ENCODE results near the gene CCDC138. TPM values are rescaled to one million over a fixed set of nuclear protein-coding genes. Genes with fewer than 3 reads are reported as not detected.

CCDC138 gene
- total RNA-seq, 1 donor from 2014 or later = 6.1 TPM

DNA sequence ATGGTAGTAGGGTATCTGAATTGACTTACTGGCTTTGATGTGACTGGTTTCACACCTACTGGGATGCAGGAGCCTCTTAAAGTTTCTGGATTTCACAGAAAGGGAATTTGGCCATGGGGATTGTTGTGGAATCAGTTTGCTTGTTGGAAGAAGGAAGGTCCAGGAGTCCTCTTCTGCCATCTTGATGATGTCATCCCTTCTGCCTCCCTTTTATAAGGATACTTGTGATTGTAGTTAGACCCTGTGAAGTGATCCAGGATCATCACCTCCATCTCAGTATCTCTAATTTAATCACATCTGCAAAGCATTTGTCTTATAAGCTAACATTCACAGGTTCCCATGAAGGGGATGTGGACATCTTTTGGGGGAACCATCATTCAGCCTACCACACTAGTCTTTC, 79.5 kb downstream of the CCDC138 start:
- DNase-seq (ENCODE audit: low read depth) (no peak), FAIRE-seq (no peak)
- H3K27ac Mint-ChIP-seq (ENCODE audit: unreplicated experiment) = no peak overlapping the region
- H3K9me3 ChIP-seq (ENCODE audit: insufficient read depth, low read depth, low read length) = no peaks in the 10 kb centered on the region
- H3K9me3 Mint-ChIP-seq (ENCODE audit: unreplicated experiment) = peaks cover 8% of the 10 kb centered on the region
- H3K27me3 Mint-ChIP-seq (ENCODE audit: low read depth, unreplicated experiment) = no peaks in the 10 kb centered on the region
- H3K36me3 Mint-ChIP-seq (ENCODE audit: low read depth, unreplicated experiment) = peaks cover 14% of the 10 kb centered on the region
- no peak for TF ChIP-seq EZH2 (IDR thresholded peaks at IDR 0.05; ENCODE audit: insufficient read depth, low read length)
- TF ChIP-seq, protein P1, sequence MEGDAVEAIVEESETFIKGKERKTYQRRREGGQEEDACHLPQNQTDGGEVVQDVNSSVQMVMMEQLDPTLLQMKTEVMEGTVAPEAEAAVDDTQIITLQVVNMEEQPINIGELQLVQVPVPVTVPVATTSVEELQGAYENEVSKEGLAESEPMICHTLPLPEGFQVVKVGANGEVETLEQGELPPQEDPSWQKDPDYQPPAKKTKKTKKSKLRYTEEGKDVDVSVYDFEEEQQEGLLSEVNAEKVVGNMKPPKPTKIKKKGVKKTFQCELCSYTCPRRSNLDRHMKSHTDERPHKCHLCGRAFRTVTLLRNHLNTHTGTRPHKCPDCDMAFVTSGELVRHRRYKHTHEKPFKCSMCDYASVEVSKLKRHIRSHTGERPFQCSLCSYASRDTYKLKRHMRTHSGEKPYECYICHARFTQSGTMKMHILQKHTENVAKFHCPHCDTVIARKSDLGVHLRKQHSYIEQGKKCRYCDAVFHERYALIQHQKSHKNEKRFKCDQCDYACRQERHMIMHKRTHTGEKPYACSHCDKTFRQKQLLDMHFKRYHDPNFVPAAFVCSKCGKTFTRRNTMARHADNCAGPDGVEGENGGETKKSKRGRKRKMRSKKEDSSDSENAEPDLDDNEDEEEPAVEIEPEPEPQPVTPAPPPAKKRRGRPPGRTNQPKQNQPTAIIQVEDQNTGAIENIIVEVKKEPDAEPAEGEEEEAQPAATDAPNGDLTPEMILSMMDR (IDR thresholded peaks at IDR 0.05; ENCODE audit: insufficient read depth, low read depth, low read length) = no peak
- H3K79me2 ChIP-seq (ENCODE audit: insufficient read depth, low read length) = no peaks in the 10 kb centered on the region
- no peak overlapping the region for H3K4me3 ChIP-seq (ENCODE audit: insufficient read depth, low read depth, low read length)
- H3K4me2 ChIP-seq (ENCODE audit: low read length) = no peak overlapping the region
- no peak overlapping the region for H3K9ac ChIP-seq (ENCODE audit: low read length)
- no peaks in the 10 kb centered on the region for H3K4me1 Mint-ChIP-seq (ENCODE audit: low read depth, unreplicated experiment)
- no peaks in the 10 kb centered on the region for H3K27me3 ChIP-seq (ENCODE audit: insufficient read depth, low read length)
- no peaks in the 10 kb centered on the region for H4K20me1 ChIP-seq (ENCODE audit: insufficient read depth, low read length)
- no peak overlapping the region for H3K27ac ChIP-seq (ENCODE audit: low read depth, low read length)
- H3K36me3 ChIP-seq (ENCODE audit: insufficient read depth, low read length) = peaks cover 3% of the 10 kb centered on the region
- H3K4me1 ChIP-seq (ENCODE audit: insufficient read depth, low read length) = no peaks in the 10 kb centered on the region
- H2AFZ ChIP-seq (ENCODE audit: low read depth, low read length) = no peak overlapping the region
- H3K4me3 Mint-ChIP-seq (ENCODE audit: unreplicated experiment) = no peak overlapping the region

DNA sequence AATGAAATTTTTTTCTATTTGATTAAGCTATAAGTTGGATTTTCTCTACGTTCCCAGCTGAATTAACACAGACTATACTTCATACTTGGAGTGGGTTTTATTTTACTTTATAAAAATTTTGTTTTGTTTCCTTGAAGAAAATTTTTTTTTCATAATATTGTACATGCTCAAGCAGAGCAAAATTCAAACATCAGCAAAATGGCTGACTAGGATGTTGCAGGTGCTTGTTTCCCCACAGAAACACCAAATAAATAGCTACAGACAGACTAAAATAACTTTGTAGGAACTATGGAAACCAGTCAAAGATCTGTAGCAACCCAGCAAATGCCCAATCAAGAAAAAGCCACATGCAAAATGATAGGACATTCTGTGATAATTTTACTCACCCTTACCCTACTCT, 82.3 kb downstream of the CCDC138 start:
- peaks cover 18% of the 10 kb centered on the region for H3K36me3 Mint-ChIP-seq (ENCODE audit: low read depth, unreplicated experiment)
- no peak for FAIRE-seq
- H2AFZ ChIP-seq (ENCODE audit: low read depth, low read length) = no peak overlapping the region

DNA sequence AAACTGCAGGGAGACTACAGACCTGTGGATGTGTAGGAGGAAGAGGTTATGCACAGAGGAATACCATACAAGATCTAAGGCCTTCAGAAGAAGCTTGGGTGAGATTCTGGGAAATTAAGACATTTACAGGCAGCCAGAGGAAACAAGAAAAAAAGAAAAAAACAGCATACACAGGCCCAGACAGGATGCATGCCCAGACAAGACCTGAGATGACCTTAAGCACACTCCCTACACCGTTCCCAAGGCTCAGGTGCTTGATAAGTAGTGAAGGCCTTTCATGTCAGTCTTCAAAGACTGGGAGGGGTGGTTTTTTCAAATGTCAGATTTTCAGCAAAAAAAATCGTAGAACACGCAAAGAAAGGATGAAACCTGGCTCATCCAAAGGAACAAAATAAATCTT, 83.0 kb downstream of the CCDC138 start:
- TF ChIP-seq EZH2 (IDR thresholded peaks at IDR 0.05; ENCODE audit: insufficient read depth, low read length) = no peak
- TF ChIP-seq, protein P1 (IDR thresholded peaks at IDR 0.05; ENCODE audit: insufficient read depth, low read depth, low read length) = no peak
- Mint-ChIP-seq H3K9me3 (ENCODE audit: unreplicated experiment) (peaks cover 8% of the 10 kb centered on the region), H3K4me1 (ENCODE audit: low read depth, unreplicated experiment) (no peaks in the 10 kb centered on the region), H3K27me3 (ENCODE audit: low read depth, unreplicated experiment) (no peaks in the 10 kb centered on the region), H3K27ac (ENCODE audit: unreplicated experiment) (no peak overlapping the region), H3K4me3 (ENCODE audit: unreplicated experiment) (no peak overlapping the region), H3K36me3 (ENCODE audit: low read depth, unreplicated experiment) (peaks cover 18% of the 10 kb centered on the region)
- H3K36me3 ChIP-seq (ENCODE audit: insufficient read depth, low read length) = peaks cover 3% of the 10 kb centered on the region
- H4K20me1 ChIP-seq (ENCODE audit: insufficient read depth, low read length) = no peaks in the 10 kb centered on the region
- H3K9ac ChIP-seq (ENCODE audit: low read length) = no peak overlapping the region
- H3K27me3 ChIP-seq (ENCODE audit: insufficient read depth, low read length) = no peaks in the 10 kb centered on the region
- H2AFZ ChIP-seq (ENCODE audit: low read depth, low read length) = no peak overlapping the region
- H3K4me2 ChIP-seq (ENCODE audit: low read length) = no peak overlapping the region
- H3K4me3 ChIP-seq (ENCODE audit: insufficient read depth, low read depth, low read length) = no peak overlapping the region
- no peaks in the 10 kb centered on the region for H3K4me1 ChIP-seq (ENCODE audit: insufficient read depth, low read length)
- no peaks in the 10 kb centered on the region for H3K9me3 ChIP-seq (ENCODE audit: insufficient read depth, low read depth, low read length)
- no peak for DNase-seq (ENCODE audit: low read depth)
- H3K27ac ChIP-seq (ENCODE audit: low read depth, low read length) = no peak overlapping the region
- no peaks in the 10 kb centered on the region for H3K79me2 ChIP-seq (ENCODE audit: insufficient read depth, low read length)
- no peak for FAIRE-seq

More for the DNA sequence above, 82.3 kb downstream of the CCDC138 start:
- Histone ChIP-seq H3K4me1 (ENCODE audit: insufficient read depth, low read length) (no peaks in the 10 kb centered on the region), H3K36me3 (ENCODE audit: insufficient read depth, low read length) (peaks cover 3% of the 10 kb centered on the region), H4K20me1 (ENCODE audit: insufficient read depth, low read length) (no peaks in the 10 kb centered on the region), H3K4me3 (ENCODE audit: insufficient read depth, low read depth, low read length) (no peak overlapping the region), H3K9me3 (ENCODE audit: insufficient read depth, low read depth, low read length) (no peaks in the 10 kb centered on the region), H3K4me2 (ENCODE audit: low read length) (no peak overlapping the region), H3K9ac (ENCODE audit: low read length) (no peak overlapping the region), H3K27ac (ENCODE audit: low read depth, low read length) (no peak overlapping the region), H3K79me2 (ENCODE audit: insufficient read depth, low read length) (no peaks in the 10 kb centered on the region), H3K27me3 (ENCODE audit: insufficient read depth, low read length) (no peaks in the 10 kb centered on the region)
- Mint-ChIP-seq H3K4me1 (ENCODE audit: low read depth, unreplicated experiment) (no peaks in the 10 kb centered on the region), H3K4me3 (ENCODE audit: unreplicated experiment) (no peak overlapping the region), H3K9me3 (ENCODE audit: unreplicated experiment) (peaks cover 8% of the 10 kb centered on the region), H3K27ac (ENCODE audit: unreplicated experiment) (no peak overlapping the region), H3K27me3 (ENCODE audit: low read depth, unreplicated experiment) (no peaks in the 10 kb centered on the region)
- TF ChIP-seq, protein P1 (IDR thresholded peaks at IDR 0.05; ENCODE audit: insufficient read depth, low read depth, low read length) = no peak
- TF ChIP-seq EZH2 (IDR thresholded peaks at IDR 0.05; ENCODE audit: insufficient read depth, low read length) = no peak
- DNase-seq (ENCODE audit: low read depth) = no peak

Measured in astrocyte (in vitro differentiated cells and primary cell).